NCI-H1436 (cell line): Measurements from ENCODE around the gene PDYN.
A peak's percentile ranks its signal among the peaks of the same experiment; 100 is the strongest.

Source experiments
- DNase-seq: peaks from one replicate; lab custom pipeline; 2025; lab: John Stamatoyannopoulos, UW

PDYN gene

DNA sequence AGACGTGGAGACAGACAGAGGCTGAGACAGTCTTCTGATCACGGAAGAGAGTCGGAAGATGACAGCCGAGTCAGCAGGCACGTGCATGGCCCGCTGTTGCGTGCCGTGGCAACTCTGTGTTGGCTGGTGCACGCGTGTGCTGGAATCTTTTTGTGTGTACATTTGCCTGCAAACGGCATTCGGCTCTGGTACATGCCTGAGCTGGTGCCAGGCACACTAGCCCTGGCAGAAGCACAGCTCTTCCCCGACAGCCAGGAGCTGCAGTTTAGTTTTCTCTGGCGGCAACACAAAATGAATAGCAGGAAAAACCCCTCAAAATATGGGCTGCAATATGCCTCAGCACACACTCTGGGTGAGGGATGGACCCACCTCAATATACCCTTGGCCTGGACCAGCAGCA lies 769 bp upstream of the PDYN start:
- no peak for DNase-seq

DNA sequence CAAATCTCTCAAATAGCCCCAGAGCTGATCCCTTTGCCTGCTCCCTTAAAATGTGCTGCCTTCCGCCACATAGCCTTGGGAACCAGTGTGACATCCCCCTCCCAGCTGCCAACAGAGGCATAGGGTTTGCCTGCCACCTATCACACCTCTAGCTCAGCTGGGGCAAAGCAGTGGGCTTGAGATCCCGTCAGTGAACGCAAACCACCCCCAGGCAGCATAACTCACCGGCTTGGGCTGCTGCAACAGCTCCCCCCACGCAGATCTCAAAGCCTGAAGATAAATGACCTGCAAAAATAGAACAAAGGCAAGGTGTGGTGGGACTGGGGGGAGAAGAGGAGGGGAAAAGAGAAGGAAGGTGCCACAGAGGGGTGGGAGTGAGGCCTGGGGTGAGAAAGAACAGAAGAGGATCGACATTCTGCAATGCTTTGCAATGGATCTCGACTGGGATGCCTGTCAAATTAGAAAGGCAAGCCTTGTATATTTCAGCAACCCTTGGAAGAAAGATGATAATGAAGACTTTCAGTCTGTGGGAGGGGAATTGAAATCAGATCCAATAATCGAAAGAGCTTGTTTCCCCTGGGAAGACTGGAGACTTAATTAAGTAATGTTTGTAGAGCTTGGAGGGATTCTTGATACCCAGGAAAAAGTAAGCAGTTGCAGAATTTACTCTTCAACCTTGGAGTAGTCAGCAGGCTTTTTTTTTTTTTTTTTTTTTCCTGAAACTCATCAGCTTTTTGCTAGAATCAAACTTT lies 1.3 kb downstream of the PDYN start:
- no peak for DNase-seq

DNA sequence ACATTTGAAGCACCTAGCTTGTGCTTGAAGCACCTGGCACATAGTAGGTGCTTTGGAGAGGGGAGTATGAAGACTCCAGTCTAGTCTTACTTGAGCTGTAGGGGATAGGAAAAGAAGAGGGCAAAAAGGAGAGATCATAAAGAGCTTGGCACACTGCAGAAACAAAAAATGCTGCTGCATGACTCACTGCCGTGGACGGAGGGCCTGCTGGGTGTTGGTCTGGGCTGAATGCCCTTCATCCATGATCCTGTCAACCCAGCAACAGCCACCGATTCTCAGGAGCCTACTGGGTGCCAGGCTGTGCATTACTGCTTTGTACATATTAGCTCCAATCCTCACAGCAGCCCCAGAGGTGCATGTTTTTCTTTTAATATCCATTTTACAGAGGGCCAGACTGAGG lies 6.0 kb downstream of the PDYN start:
- DNase-seq = no peak

DNA sequence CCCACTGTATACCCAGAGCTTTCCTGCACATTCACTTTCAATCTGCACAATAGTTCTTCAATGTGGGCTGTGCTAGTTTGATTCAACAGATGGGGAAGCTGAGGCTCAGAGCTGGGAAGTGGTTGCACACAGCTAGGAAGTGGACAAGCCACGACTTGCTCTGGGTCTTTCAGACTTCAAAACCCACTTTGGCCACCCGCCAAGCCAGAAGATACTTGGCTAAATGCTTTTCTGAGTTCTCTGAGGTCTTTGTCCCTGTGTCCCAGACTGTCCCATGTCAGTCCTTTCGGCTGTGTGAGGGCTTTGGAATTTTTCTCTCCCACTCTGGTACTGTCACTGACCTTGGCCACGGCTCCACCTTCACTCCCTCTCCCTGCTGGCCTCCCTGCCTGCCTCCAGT lies 10.6 kb downstream of the PDYN start:
- DNase-seq = no peak

DNA sequence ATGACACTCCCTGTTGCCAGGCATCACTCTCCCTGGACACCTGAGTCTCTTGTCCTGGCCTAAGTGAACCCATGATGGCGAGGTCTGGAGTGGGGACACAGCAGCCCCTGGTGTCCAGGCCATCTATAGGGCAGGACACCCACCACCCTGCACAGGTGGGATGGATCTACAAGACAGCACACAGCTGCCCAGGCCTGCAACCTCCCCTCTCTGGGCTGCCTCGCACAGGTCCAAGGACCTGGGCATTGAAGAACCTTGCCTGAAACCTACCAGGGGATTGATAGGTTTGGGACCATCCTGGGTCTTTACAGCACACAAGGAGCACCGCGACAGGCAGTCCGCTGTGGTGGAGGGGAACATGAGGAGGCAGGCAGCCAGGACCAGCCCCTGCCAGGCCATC lies 11.2 kb downstream of the PDYN start:
- no peak for DNase-seq

DNA sequence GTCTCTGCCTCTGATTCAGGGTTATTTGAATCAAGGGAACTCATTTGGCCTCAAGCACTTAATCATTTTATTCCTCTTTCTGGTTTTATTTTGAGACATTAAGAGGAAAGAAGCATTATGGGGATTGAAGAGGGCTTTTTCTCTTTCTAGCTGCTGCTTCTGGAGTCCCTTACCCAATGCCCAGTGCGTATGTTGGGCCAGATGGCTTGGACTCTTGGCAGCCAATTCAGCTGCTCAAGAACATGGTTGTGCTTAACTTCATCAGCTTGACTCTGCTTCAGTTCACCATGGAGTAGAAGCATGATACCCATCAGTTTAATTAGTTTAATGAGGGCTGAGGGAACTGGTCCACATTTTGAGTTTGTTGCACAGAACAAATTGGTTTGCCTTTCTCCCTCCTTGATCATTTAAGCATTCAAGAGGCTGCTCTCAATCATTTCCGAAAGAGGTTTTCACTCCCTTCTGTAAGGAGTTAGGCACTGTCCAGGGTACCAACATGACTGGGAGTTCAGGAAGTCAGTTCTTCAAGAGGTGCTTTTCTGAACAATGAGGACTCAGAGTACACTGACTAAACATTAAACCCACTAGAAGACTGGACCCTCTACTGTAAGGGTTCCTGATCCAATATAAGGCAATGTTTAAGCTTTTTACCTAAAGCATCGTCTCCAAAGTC lies 14.6 kb downstream of the PDYN start:
- DNase-seq = no peak

DNA sequence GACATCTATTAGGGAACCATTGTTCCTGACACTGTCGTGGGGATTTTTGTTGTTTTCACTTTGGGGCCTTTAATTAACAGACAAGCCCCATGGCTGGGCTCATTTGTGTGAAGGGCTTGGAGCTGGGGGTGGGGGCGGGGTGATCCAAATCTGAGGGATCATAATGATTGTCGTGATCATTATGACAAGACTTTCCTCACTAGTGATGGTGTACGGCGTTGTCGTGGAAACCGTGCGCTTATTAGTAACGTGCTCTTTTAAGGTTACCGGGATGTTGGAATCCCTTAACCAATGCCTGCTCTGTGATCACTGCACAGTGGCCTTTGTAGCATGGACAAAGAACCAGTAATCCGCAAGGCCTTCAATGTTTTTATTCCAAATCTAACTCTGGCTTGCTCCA lies 18.6 kb downstream of the PDYN start:
- no peak for DNase-seq

DNA sequence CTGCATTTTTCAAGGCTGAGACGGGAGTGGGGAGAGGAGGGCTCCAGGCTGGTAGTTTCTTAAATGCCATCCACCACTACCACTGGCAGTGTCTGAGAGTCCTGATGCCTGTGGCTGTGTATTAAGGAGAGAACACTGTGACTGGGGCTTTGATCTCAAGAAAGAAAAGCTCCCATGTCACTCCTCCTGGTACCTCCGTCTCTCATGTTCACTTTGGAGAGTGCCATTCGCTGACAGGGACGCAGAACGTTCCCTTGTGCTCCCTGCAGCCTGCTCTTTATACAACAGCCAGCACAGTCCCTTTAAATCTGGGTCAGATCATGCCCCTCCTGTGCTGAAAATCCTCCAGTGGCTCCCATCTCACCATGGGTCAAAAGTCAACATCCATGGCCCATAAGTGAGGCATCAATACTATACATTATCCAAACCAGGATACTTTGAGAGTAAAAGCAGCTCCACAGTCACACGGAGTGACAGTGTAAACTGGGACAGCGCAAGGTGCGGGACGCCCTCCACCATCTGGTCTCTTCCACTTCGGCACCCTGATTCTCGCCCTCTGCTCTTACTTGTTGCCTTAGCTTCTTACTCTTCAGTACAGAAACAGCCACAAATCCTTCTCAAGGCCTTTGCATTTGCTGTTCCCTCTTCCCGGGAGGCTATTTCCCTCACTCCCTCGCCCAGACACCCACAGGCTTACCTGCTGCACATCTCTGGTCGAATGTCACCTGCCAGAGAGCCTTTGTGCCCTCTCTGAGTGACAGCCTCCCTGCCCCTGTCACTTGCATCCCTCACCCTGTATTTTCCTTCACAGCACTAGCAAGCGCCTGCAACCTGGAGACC lies 20.0 kb downstream of the PDYN start:
- DNase-seq = no peak

DNA sequence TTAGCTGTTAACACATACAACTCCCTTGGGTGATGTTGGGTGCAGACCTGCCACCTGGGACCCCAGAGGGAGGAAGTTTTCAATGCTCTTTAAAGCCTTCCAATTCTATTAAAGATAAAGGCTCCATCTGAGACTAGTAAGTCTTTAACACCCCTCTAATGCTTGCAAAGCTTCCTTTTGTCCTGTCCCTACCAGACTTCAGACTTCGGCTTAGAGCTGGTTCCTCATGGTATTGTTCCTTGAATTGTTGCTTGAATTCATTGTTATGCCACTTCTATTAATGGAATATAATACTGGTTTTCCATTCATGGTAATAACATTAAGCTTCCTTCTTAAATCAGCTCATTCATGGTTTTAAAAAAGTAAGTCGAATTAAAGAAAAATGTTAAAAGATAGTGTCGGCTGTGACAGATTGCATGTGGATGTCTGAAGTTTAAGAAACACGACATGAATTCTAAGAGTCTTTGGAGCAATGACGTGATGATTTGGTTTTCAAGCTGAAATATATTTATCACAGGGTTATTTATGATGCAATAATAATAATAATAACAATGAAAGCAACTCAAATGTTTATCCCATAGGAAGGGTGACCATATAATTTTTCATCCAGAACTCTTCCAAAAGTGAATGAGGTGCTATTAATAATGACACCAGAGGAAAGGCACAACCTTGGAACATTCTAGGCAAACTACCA lies 21.8 kb downstream of the PDYN start:
- no peak for DNase-seq

DNA sequence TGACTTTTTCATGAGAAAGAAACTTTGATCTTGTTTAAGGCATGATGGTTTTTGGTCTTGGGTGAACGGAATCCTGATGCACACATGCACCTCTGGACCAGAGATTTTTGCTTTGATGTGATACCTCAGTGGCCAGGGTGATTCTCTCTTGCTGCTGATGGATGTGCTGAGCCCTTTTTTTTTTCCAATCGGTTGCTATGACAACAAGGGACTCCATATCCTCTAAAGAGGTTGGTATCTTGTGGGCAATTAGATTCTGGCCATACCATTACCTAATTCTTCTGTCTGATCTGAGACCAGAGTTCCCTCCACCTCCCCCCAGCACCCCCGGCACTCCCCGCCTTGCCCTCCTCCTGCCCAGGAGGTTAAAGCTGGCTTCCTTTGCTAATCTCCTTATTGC lies 24.9 kb downstream of the PDYN start:
- DNase-seq = no peak

DNA sequence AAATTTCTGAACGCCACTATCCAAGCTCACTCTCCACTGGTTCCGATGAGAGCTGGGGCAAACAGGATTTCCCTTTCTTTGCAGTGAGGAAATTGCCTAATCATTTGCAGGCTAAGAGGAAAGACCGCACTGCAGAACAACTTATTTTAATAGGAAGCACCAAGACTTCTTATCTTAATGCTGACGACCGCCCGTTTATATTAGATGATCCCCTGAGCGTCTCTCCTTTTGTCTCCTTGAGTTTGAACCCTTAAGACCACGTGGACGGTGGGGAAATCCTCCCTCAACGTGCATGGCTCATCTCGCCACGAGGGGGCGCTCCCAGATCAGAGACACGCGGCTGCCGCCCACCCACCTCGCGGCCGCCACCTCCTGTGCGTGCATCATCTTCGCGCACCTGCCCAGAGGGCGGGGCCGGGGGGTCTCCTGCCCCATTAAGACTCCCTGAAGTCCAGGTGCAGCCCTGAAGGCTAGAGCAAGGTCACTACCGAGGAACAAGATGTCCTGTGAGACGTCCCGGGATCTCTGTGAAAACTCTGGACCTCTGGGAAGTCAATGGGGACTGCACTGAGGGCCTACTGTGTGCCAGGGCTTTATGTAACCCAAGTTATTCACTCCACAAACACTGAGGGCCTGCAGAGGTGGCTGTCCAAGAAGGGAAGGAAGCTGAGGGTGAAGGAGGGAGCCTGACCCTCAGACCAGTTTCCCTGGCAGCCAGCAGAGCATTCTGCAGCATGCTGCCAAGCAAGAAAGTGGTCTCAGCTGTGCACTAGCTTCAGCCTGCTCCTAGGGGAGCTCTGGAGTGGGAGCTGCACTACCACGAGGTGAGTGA lies 28.1 kb downstream of the PDYN start:
- DNase-seq = peak; percentile 68

DNA sequence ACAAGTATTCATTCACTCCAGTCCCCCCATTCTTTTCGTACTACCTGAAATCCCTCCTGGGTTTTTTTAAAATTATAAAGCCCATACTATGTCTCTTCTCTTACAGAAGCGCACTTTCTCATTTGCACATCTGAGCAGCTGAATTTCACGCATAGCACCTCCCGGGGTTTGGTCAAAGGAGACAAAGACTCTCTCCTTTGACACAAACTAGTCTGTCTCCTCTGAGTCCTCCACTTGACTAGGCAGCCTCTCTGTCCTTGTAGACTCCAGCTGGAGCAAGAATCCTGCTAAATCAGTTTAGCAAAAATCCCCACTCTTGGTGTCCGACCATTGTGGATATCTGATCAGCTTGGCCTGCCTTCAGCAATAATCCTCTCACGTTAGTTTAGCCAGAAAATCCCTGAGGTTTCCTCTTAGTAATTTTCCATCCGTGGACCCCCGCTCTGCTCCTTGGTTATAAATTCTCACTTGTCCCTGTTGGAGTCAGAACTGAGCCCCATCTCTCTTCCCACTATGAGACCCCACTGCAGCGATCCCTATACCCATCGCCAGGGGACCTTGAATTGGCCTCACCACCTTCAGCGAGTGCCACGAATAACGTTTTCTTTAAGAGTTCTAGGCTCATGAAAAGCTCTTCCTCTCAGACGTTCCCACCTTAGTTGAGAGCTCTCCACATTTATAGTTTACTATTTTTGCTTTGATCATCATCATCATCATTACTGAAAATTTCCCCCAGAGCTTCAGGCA lies 29.0 kb downstream of the PDYN start:
- DNase-seq = no peak

DNA sequence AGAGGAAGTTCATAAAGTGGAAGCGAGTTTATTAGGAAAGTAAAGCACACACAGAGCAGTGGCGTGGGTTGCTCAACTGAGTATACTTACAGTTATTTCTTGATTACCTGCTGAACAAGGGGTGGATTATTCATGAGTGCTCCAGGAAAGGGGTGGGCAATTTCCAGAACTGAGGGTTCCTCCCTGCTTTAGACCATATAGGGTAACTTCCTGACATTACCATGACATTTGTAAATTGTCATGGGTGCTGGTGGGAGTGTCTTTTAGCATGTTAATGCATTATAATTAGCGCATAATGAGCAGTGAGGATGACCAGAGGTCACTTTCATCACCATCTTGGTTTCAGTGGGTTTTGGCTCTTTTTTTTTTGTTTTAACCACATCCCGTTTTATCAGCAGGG lies 29.8 kb downstream of the PDYN start:
- no peak for DNase-seq

DNA sequence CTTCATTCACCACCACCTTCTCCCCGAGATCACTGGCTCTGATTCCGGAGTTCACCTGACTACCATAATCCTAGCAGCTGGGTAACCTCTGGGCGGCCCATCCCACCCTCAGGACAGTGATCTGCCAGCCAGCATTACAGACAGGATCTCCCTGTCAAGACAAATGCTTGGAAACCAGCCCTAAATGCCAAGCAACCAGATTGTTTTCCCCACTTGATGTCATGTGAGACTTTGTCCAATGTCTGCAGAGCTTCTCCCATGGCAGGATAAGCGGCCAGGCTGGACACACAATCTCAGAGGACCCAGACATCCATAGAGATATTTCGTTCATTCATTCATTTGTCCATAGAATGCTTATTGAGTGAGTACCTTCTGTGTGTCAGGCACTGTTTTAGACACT lies 32.5 kb downstream of the PDYN start:
- no peak for DNase-seq

DNA sequence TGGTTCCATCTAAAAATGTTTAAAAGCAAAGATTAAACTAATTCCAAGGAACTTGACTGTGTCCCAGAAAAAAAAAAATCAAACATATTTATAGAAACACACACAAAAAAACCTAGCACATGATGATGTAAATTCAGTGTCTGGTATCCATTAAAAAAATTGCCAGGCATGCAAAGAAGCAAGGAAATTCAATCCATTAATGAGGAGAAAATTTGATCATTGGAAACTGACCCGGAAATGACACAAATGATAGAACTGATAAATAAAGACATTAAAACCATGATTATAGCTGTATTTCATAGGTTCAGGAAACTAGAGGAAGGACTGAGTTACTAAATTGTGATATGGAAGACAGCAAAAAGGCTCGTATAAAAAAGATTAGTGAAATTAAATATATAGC lies 34.7 kb downstream of the PDYN start:
- DNase-seq = no peak

DNA sequence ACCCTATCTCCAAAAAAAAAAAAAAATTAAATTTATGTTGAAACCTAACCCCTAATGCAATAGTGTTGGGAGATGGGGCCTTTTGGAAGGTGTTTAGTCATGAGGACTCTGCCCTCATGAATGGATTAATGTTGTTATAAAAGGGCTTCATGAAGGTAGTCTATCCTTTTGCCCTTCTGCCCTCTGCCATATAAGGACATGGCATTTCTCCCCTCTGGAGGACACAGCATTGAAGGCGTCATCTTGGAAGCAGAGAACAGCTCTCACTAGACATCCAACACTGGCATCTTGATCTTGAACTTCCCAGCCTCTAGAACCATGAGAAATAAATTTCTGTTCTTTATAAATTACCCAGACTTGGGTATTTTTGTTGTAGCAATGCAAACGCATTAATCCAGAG lies 35.4 kb downstream of the PDYN start:
- DNase-seq = no peak

DNA sequence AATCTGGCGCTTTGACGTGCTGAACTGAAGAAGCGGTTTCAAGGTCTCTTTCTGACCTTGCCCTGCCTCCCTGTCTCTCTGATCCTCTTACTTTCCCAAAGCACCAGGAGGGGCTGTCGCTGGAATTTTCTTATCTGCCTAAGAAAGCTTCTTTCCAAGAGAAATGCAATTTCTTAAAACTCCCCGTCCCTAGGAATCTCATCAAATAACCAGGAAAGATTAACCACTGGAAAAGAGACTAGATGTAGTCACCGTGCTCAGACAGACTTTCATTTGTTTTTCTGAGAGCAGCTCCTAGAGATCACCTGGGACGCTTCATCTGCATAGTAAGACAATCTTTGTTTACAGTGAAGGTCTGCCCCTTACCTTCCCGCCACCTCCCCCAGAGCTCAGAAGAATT lies 38.6 kb downstream of the PDYN start:
- no peak for DNase-seq

DNA sequence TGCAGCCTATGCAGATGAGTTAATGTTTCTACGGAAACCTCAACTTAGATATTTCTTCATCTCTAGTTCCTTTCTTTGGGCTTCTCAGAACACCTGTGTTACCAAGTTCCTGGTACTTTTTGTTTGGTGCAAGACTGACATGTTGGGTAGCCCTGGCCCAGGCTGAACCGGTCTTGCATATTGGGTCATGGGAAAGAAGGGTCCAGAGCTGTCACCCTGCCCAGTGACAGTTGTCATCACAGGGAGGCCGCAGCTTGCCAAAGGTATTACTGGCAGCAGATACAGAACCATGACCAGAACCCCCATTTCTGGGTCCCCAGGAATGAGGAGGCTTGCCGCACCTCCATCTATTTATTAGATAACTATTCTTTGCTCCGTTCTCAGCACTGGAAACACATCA lies 40.2 kb downstream of the PDYN start:
- no peak for DNase-seq

DNA sequence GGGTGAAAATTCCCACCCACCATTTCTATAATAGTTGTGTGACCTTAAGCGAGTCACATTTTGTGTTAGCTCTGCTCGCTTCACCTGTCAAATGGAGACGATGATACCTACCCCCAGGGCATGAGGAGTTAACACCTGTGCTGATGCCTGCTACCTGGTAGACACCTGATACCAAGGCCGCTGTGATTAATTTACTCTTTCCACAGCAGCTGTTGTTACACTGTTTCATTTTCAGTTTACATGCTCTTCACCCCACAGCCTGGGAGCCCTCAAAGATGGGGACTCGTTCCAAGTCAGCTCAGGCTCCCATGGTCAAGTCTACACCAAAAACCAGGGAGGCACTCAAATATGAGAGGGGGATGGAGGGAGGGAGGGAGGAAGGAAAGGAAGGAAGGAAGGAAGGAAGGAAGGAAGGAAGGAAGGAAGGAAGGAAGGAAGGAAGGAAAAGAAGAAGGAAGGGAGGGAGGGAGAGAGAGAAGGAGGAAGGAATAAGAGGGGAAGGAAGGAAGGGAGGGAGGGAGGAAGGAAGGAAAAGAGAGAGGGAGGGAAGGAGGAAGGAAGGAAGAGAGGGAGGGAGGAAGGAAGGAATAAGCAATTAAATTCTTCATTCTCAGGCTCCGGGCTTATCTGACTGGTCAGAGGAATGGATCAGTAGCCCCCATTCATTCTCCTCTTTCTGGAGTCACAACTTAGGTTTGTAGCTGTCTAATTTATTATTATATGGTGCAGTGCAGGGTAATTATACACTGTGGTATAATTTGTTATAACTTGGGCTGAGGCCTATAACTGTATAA lies 40.9 kb downstream of the PDYN start:
- peak; percentile 31 for DNase-seq
